Mesothelial cell of epicardium (in vitro differentiated cells): ENCODE measurements around the gene CCNY. TPM values are rescaled to one million over a fixed set of nuclear protein-coding genes. Genes with fewer than 3 reads are reported as not detected.

Experiments used
- DNase-seq, 2 experiments: peaks; one replicate each; pipeline ENCODE4 v3.0.0; 2021; ENCODE audit warnings: low spot score in 2 of 2; ENCODE audit not compliant: unreplicated experiment in 2 of 2
- H3K27ac Mint-ChIP-seq: 2 replicates; pipeline ENCODE4 v1.8.0; 2021; ENCODE audit warnings: mixed read lengths
- H3K27me3 Mint-ChIP-seq: 2 replicates; pipeline ENCODE4 v1.8.0; 2021; ENCODE audit warnings: low read depth, mixed read lengths
- H3K36me3 Mint-ChIP-seq: 2 replicates; pipeline ENCODE4 v1.8.0; 2021; ENCODE audit warnings: mixed read lengths
- H3K4me1 Mint-ChIP-seq: 2 replicates; pipeline ENCODE4 v1.8.0; 2021; ENCODE audit warnings: mixed read lengths
- H3K4me3 Mint-ChIP-seq: 2 replicates; pipeline ENCODE4 v1.8.0; 2021; ENCODE audit warnings: mild to moderate bottlenecking, moderate library complexity, mixed read lengths
- H3K9me3 Mint-ChIP-seq: 2 replicates; pipeline ENCODE4 v1.8.0; 2021; ENCODE audit warnings: mixed read lengths
- CTCF ChIP-seq: fragments of 200-600 bp; sonication (generic); IDR thresholded peaks from one replicate; pipeline ENCODE4 v1.5.0; 2021; ENCODE audit warnings: antibody characterized with exemption; ENCODE audit not compliant: unreplicated experiment
- total RNA-seq: library from RNA; stranded (reverse); gene quantifications from 3 replicates; pipeline ENCODE4 v1.2.1, GENCODE V29; 2021

The CCNY gene
- total RNA-seq, 1 donor from 2014 or later = 75.4 TPM

DNA sequence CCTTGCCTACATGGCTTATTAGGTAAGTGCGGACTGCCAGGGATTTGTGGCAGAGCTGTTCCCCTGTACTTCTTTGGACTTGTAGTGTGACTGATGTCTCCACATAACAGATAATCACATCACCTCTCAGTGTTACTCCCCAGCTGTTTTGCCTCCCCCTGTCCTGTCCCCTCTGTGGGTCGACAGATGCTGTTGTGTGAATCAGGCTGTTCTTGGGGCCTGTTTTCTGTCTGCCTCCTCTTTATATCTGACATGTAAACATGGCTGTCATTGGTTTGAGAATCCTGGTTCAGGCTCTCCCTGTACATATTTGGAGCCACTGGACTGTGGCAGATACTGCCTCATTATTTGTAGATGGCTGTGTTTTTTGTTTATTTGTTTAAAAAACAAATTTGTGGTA lies 22.7 kb downstream of the CCNY start:
- Mint-ChIP-seq H3K36me3 (peaks cover 4% of the 10 kb centered on the region), H3K9me3 (no peaks in the 10 kb centered on the region), H3K27ac (no peak overlapping the region), H3K4me1 (no peaks in the 10 kb centered on the region), H3K4me3 (no peak overlapping the region), H3K27me3 (no peaks in the 10 kb centered on the region)
- DNase-seq = no peak
- TF ChIP-seq CTCF = no peak

- no peaks in the 10 kb centered on the region for H3K27me3 Mint-ChIP-seq
- TF ChIP-seq CTCF = no peak
- no peak overlapping the region for H3K4me3 Mint-ChIP-seq
- no peaks in the 10 kb centered on the region for H3K9me3 Mint-ChIP-seq
- H3K36me3 Mint-ChIP-seq = peaks cover 4% of the 10 kb centered on the region
- no peak overlapping the region for H3K27ac Mint-ChIP-seq
- no peaks in the 10 kb centered on the region for H3K4me1 Mint-ChIP-seq
- DNase-seq = no peak
Measured at GRCh38 chr10:35359873-35360272, 23.6 kb downstream of the CCNY start.

DNA sequence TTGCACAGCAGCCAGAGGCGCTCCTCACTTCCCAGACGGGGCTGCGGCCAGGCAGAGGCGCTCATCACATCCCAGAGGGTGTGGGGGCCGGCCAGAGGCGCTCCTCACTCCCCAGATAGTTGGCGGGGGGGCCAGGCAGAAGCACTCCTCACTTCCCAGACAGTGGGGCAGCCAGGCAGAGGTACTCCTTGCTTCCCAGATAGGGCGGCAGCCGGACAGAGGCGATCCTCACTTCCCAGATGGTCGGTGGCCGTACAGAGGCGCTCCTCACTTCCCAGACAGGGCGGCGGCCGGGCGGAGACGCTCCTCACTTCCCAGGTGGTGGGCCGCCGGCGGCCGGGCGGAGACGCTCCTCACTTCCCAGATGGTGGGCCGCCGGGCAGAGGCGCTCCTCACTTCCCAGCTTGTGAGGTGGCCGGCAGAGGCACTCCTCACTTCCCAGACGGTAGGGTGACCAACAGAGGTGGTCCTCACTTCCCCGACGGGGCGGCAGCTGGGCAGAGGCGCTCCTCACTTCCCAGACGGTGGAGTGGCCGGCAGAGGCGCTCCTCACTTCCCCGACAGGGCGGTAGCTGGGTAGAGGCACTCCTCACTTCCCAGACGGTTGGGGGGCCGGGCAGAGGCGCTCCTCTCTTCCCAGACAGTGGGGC lies 26.5 kb downstream of the CCNY start:
- no peak overlapping the region for H3K4me3 Mint-ChIP-seq
- H3K27ac Mint-ChIP-seq = no peak overlapping the region
- peaks cover 4% of the 10 kb centered on the region for H3K36me3 Mint-ChIP-seq
- no peak for DNase-seq
- H3K27me3 Mint-ChIP-seq = no peaks in the 10 kb centered on the region
- peaks cover 2% of the 10 kb centered on the region for H3K4me1 Mint-ChIP-seq
- no peaks in the 10 kb centered on the region for H3K9me3 Mint-ChIP-seq
- no peak for TF ChIP-seq CTCF

- Mint-ChIP-seq H3K9me3 (no peaks in the 10 kb centered on the region), H3K4me1 (peaks cover 9% of the 10 kb centered on the region), H3K4me3 (no peak overlapping the region), H3K36me3 (peaks cover 4% of the 10 kb centered on the region), H3K27ac (no peak overlapping the region), H3K27me3 (no peaks in the 10 kb centered on the region)
- no peak for DNase-seq
- TF ChIP-seq CTCF = no peak
Measured at GRCh38 chr10:35363587-35363986, 27.3 kb downstream of the CCNY start.

DNA sequence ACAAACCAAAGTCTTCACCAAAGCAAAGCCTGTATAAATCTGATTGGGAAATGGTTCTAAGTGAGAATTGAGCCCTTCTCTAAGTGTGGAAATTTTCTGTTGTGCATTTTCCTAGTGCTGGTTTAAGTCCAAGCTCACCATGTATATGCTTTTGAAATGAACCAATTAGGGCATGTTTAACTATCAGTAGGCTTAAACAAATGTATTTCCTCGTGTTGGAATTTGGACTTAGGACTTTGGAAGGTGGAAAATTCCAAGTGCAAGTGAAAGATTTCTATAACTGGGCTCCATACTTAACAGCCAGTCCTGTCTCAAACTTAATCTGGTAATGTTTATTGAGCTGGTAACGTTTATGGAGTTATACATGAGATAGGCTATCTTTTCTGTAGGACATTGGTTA lies 28.5 kb downstream of the CCNY start:
- Mint-ChIP-seq H3K4me1 (peaks cover 19% of the 10 kb centered on the region), H3K27ac (no peak overlapping the region), H3K36me3 (peaks cover 4% of the 10 kb centered on the region), H3K9me3 (no peaks in the 10 kb centered on the region), H3K27me3 (no peaks in the 10 kb centered on the region), H3K4me3 (no peak overlapping the region)
- TF ChIP-seq CTCF = no peak
- no peak for DNase-seq

- no peak for TF ChIP-seq CTCF
- peaks cover 4% of the 10 kb centered on the region for H3K36me3 Mint-ChIP-seq
- H3K27me3 Mint-ChIP-seq = no peaks in the 10 kb centered on the region
- H3K9me3 Mint-ChIP-seq = no peaks in the 10 kb centered on the region
- peaks cover 19% of the 10 kb centered on the region for H3K4me1 Mint-ChIP-seq
- no peak for DNase-seq
- no peak overlapping the region for H3K27ac Mint-ChIP-seq
- no peak overlapping the region for H3K4me3 Mint-ChIP-seq
Measured at GRCh38 chr10:35365994-35366393, 29.7 kb downstream of the CCNY start.
